Hypothalamus (tissue), 51 donors: ENCODE data around the gene PIGBOS1.

ENCODE experiments used
- DNase-seq, 51 donors: peaks; one replicate each; lab custom pipeline; 2025; lab: John Stamatoyannopoulos, UW

Gene PIGBOS1

DNA sequence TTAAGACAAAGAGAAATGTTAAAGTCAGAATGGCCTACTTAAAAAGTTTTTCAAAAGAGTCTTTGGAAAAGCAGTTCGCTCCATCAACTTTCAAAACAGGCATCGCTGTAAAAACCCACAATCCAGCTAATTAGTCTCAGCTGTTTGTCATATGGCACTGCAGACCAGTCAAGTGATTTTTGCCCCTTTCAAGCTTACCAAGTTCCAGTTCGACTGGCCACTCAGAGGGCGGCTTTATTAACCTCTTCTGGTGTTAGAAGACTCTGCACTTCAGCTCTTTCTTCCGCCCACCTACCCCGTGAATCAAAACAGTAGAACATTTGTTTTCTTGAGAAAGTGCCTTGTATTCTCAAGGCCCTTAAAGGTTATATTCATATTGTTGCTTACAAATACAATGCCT, 48.6 kb downstream of the PIGBOS1 start:
- DNase-seq, result peak in 1 of 51 donors; percentile 3

DNA sequence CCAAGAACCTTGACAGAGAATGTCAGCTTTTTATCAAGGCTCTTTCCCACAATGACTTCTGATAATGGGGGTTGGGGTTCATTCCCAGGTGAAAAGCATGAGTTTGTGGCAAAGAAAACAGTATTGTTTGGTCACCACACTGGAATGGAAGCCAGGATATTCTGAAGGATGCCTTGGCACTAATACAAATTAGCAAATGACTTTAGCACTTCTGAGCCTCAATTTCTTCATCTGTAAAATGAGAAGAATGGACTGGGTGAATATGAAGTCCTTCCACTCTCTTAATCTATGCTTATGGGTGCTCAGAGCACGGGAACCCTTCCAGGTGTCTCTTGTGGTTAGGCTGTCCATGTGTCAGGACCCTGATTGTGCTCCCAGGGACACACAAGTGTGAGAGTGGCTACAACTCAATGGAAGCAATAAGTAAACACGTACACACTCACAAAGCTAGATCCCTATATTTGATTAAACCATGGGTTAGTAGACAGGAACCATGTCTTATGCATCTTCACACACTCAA, 50.7 kb downstream of the PIGBOS1 start:
- no peak for DNase-seq

GRCh38 chr15:55267401-55268175, 51.3 kb downstream of the PIGBOS1 start:
- peak in 11 of 51 donors; percentile 3 to 24 (median 6) for DNase-seq
